GM19467 (cell line): ENCODE measurements around the gene CD2AP.
"Not testable (repeated sequence)": the region's sequence is repeated elsewhere in the genome, so short reads cannot be mapped to it uniquely, and the experiment has no call there.

Experiments
- ATAC-seq: cut with Tn5 transposase; IDR thresholded peaks from one replicate; pipeline ENCODE4 v1.9.1; 2021; ENCODE audit warnings: mild to moderate bottlenecking, moderate library complexity; ENCODE audit not compliant: unreplicated experiment

The CD2AP gene

GRCh38 chr6:47630587-47630986 lies 153.0 kb downstream of the CD2AP start:
- ATAC-seq = no peak

DNA sequence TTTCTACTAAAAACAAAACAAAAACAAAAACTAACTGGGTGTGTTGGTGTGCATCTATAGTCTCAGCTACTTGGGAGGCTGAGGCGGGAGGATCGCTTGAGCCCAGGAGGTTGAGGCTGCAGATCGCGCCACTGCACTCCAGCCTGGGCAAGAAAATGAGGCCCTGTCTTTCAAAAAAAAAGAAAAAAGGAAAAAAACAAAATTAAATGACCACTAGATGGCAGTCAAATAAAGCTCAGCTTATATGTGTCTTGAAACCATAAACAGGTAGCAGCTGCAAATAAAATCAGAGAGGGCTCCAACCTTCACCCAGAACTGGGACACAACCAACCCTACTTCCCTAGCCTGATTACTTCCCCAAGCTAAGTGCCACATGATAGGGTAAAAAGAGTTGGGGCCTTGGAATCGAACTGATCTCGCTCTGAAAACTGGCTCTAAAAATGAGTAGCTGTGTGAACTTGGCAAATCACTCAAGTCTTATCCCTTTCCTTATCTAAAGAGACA lies 153.7 kb downstream of the CD2AP start:
- ATAC-seq = peak; percentile 51

DNA sequence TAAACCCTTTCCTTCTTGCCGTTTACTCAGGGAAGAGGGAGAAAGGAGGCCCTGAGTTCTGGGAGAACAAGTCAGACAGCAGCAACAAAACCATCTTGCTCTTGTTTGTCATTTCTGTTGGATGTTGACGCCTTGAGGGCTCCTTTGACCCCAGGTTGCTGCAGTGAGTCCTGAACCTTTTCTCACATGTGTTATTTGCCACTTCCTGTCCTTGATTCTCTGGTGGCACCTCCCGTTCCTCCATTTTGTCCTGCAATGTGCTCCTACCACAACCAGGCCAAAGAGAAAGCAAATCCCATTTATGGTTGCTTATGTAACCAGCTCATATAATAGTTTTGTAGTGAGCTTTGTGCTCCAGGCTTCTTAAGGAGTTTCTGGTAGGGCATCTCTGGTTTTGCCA lies 154.2 kb downstream of the CD2AP start:
- ATAC-seq = no peak

DNA sequence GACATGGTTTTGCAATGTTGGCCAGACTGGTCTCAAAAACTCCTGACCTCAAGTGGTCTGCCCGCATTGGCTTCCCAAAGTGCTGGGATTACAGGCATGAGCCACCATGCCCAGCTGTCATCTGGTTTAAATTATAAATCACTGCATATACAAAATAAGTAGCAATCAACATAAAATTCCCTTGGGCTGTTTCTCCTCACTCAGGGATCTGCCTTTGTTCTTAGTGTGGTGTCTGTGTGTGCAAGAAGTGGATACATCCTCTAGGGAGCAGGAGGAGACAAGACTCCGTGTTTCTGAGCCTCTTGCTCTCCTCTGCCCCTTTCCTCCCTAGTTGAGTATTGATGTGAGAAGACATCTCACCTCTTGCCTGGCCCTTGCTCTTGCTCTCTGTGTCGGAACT lies 155.6 kb downstream of the CD2AP start:
- ATAC-seq = no peak

DNA sequence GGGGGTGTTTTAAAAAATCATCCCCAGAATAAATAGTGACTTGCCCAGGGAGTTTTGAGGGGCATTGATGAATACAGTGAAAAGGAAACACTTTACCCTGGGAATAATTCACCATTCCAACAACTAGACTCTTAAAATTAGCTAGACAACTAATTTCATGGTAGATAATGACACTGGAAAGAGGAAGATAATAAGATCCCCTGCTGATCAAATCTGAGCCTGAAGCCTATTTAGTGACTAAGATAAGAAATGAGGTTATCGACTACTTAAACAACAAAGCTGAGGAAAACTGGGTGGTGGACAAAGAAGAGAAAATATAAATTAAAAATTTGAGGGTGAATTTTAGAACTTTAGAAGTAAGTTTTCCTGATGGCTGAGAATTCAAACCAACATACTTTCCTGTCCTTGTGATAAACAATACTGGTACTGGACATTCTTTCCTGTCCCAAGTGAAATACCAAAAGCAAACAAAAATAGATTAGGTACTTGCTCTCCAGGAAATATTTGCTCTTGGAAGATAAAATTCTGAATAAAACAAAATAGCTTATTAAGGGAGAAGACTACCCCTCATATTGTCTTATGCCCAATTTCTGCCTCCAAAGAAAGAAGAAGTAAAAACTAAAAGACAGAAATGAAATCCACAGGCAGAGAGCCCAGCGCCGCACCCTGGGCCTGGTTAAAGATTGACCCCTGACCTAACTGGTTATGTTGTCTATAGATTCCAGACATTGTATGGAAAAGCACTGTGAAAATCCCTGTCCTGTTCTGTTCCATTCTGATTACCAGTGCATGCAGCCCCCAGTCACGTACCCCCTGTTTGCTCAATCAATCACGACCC lies 156.8 kb downstream of the CD2AP start:
- ATAC-seq = no peak

GRCh38 chr6:47646689-47647088 lies 169.1 kb downstream of the CD2AP start:
- no peak for ATAC-seq

- ATAC-seq = no peak
Observed at GRCh38 chr6:47647188-47647587, 169.6 kb downstream of the CD2AP start.

- ATAC-seq = not testable (repeated sequence)
Observed at GRCh38 chr6:47647626-47648025, 170.0 kb downstream of the CD2AP start.

- ATAC-seq = no peak
Observed at GRCh38 chr6:47648031-47648430, 170.4 kb downstream of the CD2AP start.

DNA sequence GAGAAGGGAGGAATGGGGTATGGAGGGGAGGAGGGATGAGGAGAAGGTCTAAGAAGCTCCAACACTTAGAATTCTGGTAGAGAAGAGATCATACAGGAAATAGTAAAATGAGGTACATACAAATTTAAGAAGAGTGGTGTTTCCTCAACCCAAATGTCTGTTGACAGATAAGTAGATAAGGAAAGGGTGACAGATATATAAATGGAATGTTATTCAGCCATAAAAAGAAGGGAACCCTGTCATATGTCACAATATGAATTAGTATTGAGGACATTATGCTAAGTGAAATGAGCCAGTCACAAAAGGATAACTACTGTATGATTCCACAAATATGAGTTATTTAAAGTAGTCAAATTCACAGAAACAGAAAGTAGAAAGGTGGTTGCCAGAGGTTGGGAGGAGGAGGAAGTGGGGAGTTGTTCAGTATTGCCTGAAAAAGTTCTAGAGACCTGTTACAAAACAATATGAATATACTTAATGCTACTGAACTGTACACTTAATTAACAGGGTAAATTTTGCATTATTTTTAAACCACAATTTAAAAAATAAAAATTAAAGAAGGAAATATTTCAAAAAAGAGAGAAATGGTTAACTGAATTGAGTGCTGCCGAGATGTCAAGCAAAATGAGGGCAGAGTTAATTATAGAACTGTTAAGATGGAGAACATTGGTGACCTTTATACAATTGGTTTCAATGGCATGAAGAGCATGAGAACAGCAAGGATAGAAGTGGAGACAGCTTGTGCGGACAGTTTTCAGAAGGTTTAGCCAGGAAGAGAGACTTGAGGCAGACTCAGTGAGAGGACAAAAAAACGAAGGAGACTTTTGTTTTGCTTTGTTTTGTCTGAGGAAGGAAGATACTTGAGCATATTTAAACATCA lies 173.2 kb downstream of the CD2AP start:
- peak; percentile 50 for ATAC-seq

DNA sequence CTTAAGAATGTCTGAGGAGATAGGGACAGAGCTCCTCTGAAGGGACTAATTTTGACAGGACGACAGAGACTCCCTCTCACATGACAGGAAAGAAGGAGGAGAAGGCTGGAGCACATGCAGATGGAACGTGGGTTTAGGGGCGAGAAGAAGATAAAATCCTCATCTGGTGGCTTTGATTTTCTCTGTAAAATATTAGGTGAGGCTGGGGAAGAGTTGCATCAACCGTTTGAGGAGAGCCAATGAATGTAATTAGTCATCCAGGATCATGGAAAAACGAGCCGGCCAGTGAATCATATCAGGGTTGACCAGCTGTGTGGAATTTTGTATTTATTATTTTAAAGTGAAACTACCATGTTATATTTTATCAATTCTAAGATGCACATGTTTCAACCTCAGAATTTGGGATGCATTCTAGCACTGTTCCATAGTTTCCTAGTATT lies 173.9 kb downstream of the CD2AP start:
- no peak for ATAC-seq

DNA sequence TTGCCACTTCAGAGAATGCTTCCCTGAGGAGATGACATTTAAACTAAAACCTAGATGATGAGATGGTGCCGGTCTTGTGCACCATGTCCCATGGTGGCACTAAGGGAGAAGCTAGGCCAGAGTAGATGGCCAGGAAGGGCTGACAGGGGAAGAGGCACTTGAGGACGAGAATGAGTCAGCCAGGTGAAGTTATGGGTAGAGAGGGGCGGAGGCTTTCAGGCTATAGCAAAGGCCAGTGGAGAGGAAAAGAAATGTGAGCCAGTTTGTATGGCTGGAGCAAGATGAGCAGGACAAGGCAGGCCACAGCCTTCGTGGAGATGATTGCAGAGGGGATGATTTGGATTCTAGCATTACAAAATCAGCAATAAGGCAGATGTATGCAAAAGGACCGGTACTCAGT lies 176.1 kb downstream of the CD2AP start:
- no peak for ATAC-seq

GRCh38 chr6:47654255-47654654 lies 176.7 kb downstream of the CD2AP start:
- no peak for ATAC-seq

GRCh38 chr6:47655719-47656595 lies 178.4 kb downstream of the CD2AP start:
- ATAC-seq = no peak

GRCh38 chr6:47661960-47662359 lies 184.4 kb downstream of the CD2AP start:
- ATAC-seq = no peak

DNA sequence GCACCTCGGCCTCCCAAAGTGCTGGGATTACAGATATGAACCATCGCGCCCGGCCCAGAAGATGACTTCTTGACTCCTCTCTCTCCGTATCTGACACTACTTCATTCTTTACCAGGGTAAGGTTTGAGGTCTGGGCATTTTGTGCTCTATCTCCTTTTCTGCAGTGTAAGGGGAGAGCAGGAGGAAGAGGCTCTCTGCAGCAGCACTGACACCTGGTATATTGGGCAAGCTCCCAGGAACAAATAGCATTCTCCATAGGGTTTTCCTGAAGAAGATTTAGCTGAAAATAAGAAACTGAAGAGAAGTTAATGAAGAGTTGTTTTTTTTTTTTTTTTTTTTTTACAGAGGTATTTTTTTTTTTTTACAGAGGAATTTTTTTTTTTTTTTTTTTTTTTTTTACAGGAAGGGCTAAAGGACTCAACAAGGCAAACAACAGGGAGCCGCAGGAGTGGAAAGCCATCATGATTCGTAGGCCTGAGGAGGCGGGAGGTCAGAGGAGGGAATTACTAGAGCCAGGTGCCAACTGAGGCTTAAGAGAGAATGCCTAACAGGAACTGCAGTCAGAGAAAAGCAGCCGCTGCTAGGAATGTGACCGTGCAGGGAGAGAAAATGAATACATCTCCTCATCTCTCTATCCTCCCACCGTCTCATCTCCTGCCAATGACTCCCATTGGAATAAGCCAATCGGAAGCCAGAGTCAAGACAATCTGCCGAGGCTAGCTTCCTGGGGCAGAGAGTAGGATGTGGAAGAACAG lies 186.1 kb downstream of the CD2AP start:
- ATAC-seq = no peak

DNA sequence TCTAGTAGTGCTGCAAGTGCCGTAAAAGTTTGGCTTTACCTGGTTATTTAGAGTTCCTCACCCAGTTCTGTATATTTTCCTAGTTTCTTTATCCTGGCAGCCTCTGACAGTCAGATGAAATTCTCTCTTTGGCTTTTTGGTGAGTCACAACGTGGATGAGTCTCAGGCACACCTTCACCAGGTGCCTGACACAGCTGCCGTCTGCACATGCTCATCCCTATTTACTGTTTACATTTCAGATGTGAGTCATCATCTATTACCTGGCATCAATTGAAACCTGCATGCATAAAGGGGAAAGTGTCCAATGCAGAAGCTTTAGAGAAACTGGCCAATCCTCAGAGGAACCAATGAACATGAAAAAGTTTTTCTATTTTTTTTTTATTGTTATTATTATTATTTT lies 187.5 kb downstream of the CD2AP start:
- no peak for ATAC-seq

- ATAC-seq = no peak
Observed at GRCh38 chr6:47669684-47670513, 192.3 kb downstream of the CD2AP start.

GRCh38 chr6:47670851-47671250 lies 193.3 kb downstream of the CD2AP start:
- ATAC-seq = no peak
